H1 (cell line): ENCODE results near the gene NDRG2. TPM values are rescaled to one million over a fixed set of nuclear protein-coding genes. Genes with fewer than 3 reads are reported as not detected.

Experiments used
- CTCF ChIA-PET: fragments of 300-600 bp; sonication (Branson Sonifier 250); formaldehyde crosslinking; loops from one replicate; lab custom pipeline; 2021; ENCODE audit not compliant: partially characterized antibody; lab: Charles Lee
- POLR2A ChIA-PET: fragments of 300-600 bp; sonication (Branson Sonifier 250); formaldehyde crosslinking; loops from one replicate; lab custom pipeline; 2021; ENCODE audit warnings: inconsistent platforms; ENCODE audit not compliant: partially characterized antibody; lab: Charles Lee
- DNase-seq, 2 experiments: peaks; one replicate each; pipeline versions ENCODE4 v3.0.0 to v3.0.0-alpha.2; 2010 to 2022; ENCODE audit warnings: low spot score in 2 of 2, low read depth in 1 of 2, mixed read lengths in 1 of 2
- FAIRE-seq: peaks from 2 replicates; lab custom pipeline; 2011; peaks lifted over from hg19 to GRCh38; lab: Jason Lieb, UNC
- H2AFZ ChIP-seq: 2 replicates; pipeline ENCODE4 v1.8.1; 2012; ENCODE audit warnings: low read length, inconsistent platforms
- H2AK5ac ChIP-seq: 2 replicates; pipeline ENCODE4 v1.6.1; 2013; ENCODE audit warnings: low read depth, low read length
- H2BK120ac ChIP-seq: replicated peaks from 2 replicates; pipeline ENCODE3; 2013; ENCODE audit warnings: low read depth, low read length, inconsistent platforms
- H2BK12ac ChIP-seq: 2 replicates; pipeline ENCODE4 v1.6.1; 2013; ENCODE audit warnings: low read depth, low read length
- H2BK15ac ChIP-seq: 2 replicates; pipeline ENCODE4 v1.6.1; 2013; ENCODE audit warnings: low read length
- H2BK20ac ChIP-seq: 2 replicates; pipeline ENCODE4 v1.6.1; 2013; ENCODE audit warnings: low read length
- H2BK5ac ChIP-seq: 2 replicates; pipeline ENCODE4 v1.6.1; 2013; ENCODE audit warnings: low read depth, low read length
- H3K14ac ChIP-seq: 2 replicates; pipeline ENCODE4 v1.6.1; 2013; ENCODE audit warnings: inconsistent platforms; ENCODE audit not compliant: insufficient read length
- H3K18ac ChIP-seq: 2 replicates; pipeline ENCODE4 v1.6.1; 2013; ENCODE audit warnings: low read length; ENCODE audit errors: extremely low read depth
- H3K23ac ChIP-seq: 2 replicates; pipeline ENCODE4 v1.6.1; 2013; ENCODE audit warnings: inconsistent platforms; ENCODE audit not compliant: insufficient read length
- H3K23me2 ChIP-seq: 2 replicates; pipeline ENCODE4 v1.6.1; 2013; ENCODE audit warnings: low read depth, low read length
- H3K27ac ChIP-seq: 2 replicates; pipeline ENCODE4 v1.6.1; 2011; ENCODE audit warnings: low read depth, low read length, inconsistent platforms
- H3K27me3 ChIP-seq, 4 experiments: replicated peaks in 1 of 4; 1 replicate in 1 of 4; 2 replicates in 3 of 4; pipeline versions ENCODE4 v1.6.1 to v1.8.1; 2011 to 2013; ENCODE audit warnings: low read length in 3 of 4, mild to moderate bottlenecking in 3 of 4, inconsistent platforms in 2 of 4, mixed read lengths in 2 of 4, moderate library complexity in 1 of 4; ENCODE audit not compliant: control insufficient read depth in 3 of 4, insufficient read depth in 3 of 4; ENCODE audit errors: extremely low read depth in 1 of 4
- H3K36me3 ChIP-seq, 4 experiments: 2 replicates each; pipeline versions ENCODE4 v1.6.1 to v1.8.1; 2011 to 2013; ENCODE audit warnings: mild to moderate bottlenecking in 4 of 4, low read length in 3 of 4, moderate library complexity in 2 of 4, control low read depth in 1 of 4, inconsistent platforms in 1 of 4; ENCODE audit not compliant: insufficient read depth in 4 of 4, control insufficient read depth in 2 of 4
- H3K4ac ChIP-seq: replicated peaks from 2 replicates; pipeline ENCODE3; 2013; ENCODE audit warnings: low read length, low read depth, mixed read lengths, inconsistent platforms; ENCODE audit not compliant: insufficient read length
- H3K4me1 ChIP-seq, 4 experiments: replicated peaks in 1 of 4; 1 replicate in 1 of 4; 2 replicates in 3 of 4; pipeline versions ENCODE4 v1.6.1 to v1.8.1; 2011 to 2013; ENCODE audit warnings: low read length in 3 of 4, inconsistent platforms in 2 of 4, mixed read lengths in 1 of 4; ENCODE audit not compliant: insufficient read depth in 4 of 4, control insufficient read depth in 3 of 4
- H3K4me2 ChIP-seq, 2 experiments: 2 replicates each; pipeline versions ENCODE4 v1.6.1 to v1.8.1; 2011 to 2013; ENCODE audit warnings: low read depth in 2 of 2, low read length in 2 of 2, control low read depth in 1 of 2, inconsistent platforms in 1 of 2, mild to moderate bottlenecking in 1 of 2; ENCODE audit not compliant: insufficient read depth in 1 of 2
- H3K4me3 ChIP-seq, 4 experiments: fragments of 200-600, 300-600 bp in 1 of 4; sonication (generic), shearing (Covaris generic), sonication (Bioruptor Twin) in 1 of 4; 2 replicates each; pipeline versions ENCODE4 v1.5.1 to v1.8.1; 2011 to 2016; ENCODE audit warnings: low read length in 4 of 4, low read depth in 3 of 4, control low read depth in 2 of 4, inconsistent platforms in 2 of 4, mild to moderate bottlenecking in 2 of 4, mixed read lengths in 1 of 4, moderate library complexity in 1 of 4; ENCODE audit not compliant: insufficient read depth in 2 of 4; ENCODE audit errors: extremely low read depth in 1 of 4
- H3K56ac ChIP-seq: replicated peaks from 2 replicates; pipeline ENCODE3; 2013; ENCODE audit warnings: low read depth, mild to moderate bottlenecking, mixed read lengths, low read length, inconsistent platforms; ENCODE audit not compliant: insufficient read length
- H3K79me1 ChIP-seq: 2 replicates; pipeline ENCODE4 v1.6.1; 2013; ENCODE audit warnings: low read depth, low read length, control low read depth
- H3K79me2 ChIP-seq, 2 experiments: 2 replicates each; pipeline versions ENCODE4 v1.6.1 to v1.8.1; 2012 to 2013; ENCODE audit warnings: low read length in 2 of 2, mild to moderate bottlenecking in 2 of 2, inconsistent platforms in 1 of 2; ENCODE audit not compliant: insufficient read depth in 2 of 2, control insufficient read depth in 1 of 2
- H3K9ac ChIP-seq, 4 experiments: replicated peaks in 1 of 4; 1 replicate in 1 of 4; 2 replicates in 3 of 4; pipeline versions ENCODE4 v1.6.1 to v1.8.1; 2011 to 2013; ENCODE audit warnings: low read depth in 3 of 4, low read length in 3 of 4, control low read depth in 2 of 4, mild to moderate bottlenecking in 2 of 4, moderate library complexity in 2 of 4, inconsistent platforms in 1 of 4; ENCODE audit errors: extremely low read depth in 1 of 4
- H3K9me3 ChIP-seq, 2 experiments: 2 replicates each; pipeline versions ENCODE4 v1.6.1 to v1.8.1; 2012 to 2013; ENCODE audit warnings: mild to moderate bottlenecking in 2 of 2, moderate library complexity in 2 of 2, control low read depth in 1 of 2, inconsistent platforms in 1 of 2, low read depth in 1 of 2, low read length in 1 of 2, mixed read lengths in 1 of 2; ENCODE audit not compliant: insufficient read depth in 2 of 2
- H4K20me1 ChIP-seq, 2 experiments: replicated peaks in 1 of 2; 2 replicates each; pipeline versions ENCODE3 to v1.8.1; 2011 to 2013; ENCODE audit warnings: inconsistent platforms in 2 of 2, low read length in 2 of 2, mild to moderate bottlenecking in 1 of 2; ENCODE audit not compliant: insufficient read depth in 2 of 2, control insufficient read depth in 1 of 2
- H4K5ac ChIP-seq: 2 replicates; pipeline ENCODE4 v1.6.1; 2013; ENCODE audit warnings: low read length, low read depth, mixed read lengths, inconsistent platforms; ENCODE audit not compliant: insufficient read length
- H4K8ac ChIP-seq: 2 replicates; pipeline ENCODE4 v1.8.0; 2013; ENCODE audit warnings: mild to moderate bottlenecking, moderate library complexity, low read length, inconsistent platforms; ENCODE audit not compliant: insufficient read depth; ENCODE audit errors: extremely low read depth
- H4K91ac ChIP-seq: replicated peaks from 2 replicates; pipeline ENCODE3; 2013; ENCODE audit warnings: low read length, mixed read lengths, inconsistent platforms; ENCODE audit not compliant: insufficient read length
- ASH2L ChIP-seq: fragments of 200-600, 300-600 bp; sonication (generic); IDR thresholded peaks from one replicate; pipeline ENCODE4 v1.7.1; 2017; ENCODE audit warnings: low read length
- JUND ChIP-seq: IDR thresholded peaks from 2 replicates; pipeline ENCODE4 v1.6.1; 2011; ENCODE audit warnings: mild to moderate bottlenecking, improper control_type of control experiment, low read length
- KDM4A ChIP-seq: IDR thresholded peaks from one replicate; pipeline ENCODE4 v1.7.1; 2012; ENCODE audit warnings: low read depth, mild to moderate bottlenecking, moderate library complexity, low read length, inconsistent platforms; ENCODE audit not compliant: severe bottlenecking
- NANOG ChIP-seq: IDR thresholded peaks from 2 replicates; pipeline ENCODE4 v1.6.1; 2011; ENCODE audit warnings: low read length, low read depth, mild to moderate bottlenecking, inconsistent platforms; ENCODE audit not compliant: insufficient read depth, poor library complexity, severe bottlenecking
- POLR2AphosphoS5 ChIP-seq: IDR thresholded peaks from 2 replicates; pipeline ENCODE4 v1.6.1; 2011; ENCODE audit warnings: low read depth, low read length
- RBBP5 ChIP-seq: IDR thresholded peaks from 2 replicates; pipeline ENCODE4 v1.7.1; 2012; ENCODE audit warnings: low read depth, mild to moderate bottlenecking, inconsistent platforms, low read length, moderate library complexity, borderline replicate concordance
- RFX5 ChIP-seq: IDR thresholded peaks from 2 replicates; pipeline ENCODE4 v1.6.1; 2011; ENCODE audit warnings: low read depth, low read length, improper control_type of control experiment, borderline replicate concordance
- SIX5 ChIP-seq: IDR thresholded peaks from 2 replicates; pipeline ENCODE4 v1.6.1; 2011; ENCODE audit warnings: mild to moderate bottlenecking, low read depth, low read length
- SUZ12 ChIP-seq: fragments of 200-600 bp; sonication (generic); IDR thresholded peaks from 2 replicates; pipeline ENCODE4 v1.6.1; 2012; ENCODE audit warnings: mild to moderate bottlenecking, inconsistent platforms, low read length, moderate library complexity, mixed read lengths
- TAF1 ChIP-seq: IDR thresholded peaks from 2 replicates; pipeline ENCODE4 v1.6.1; 2011; ENCODE audit warnings: mild to moderate bottlenecking, low read depth, low read length
- TBP ChIP-seq: IDR thresholded peaks from 2 replicates; pipeline ENCODE4 v1.6.1; 2011; ENCODE audit warnings: low read depth, low read length, improper control_type of control experiment
- YY1 ChIP-seq: IDR thresholded peaks from 2 replicates; pipeline ENCODE4 v1.6.1; 2011; ENCODE audit warnings: low read depth, mild to moderate bottlenecking, low read length
- WGBS, 2 experiments: shearing (Covaris generic) in 1 of 2; methylation state at CpG; one replicate each; pipeline versions ENCODE4 v1.1.6 to v1.1.7; 2013 to 2015; ENCODE audit warnings: low lambda C conversion rate in 2 of 2, mixed read lengths in 2 of 2, inconsistent platforms in 1 of 2, low coverage in 1 of 2, missing lambda C conversion rate in 1 of 2; ENCODE audit not compliant: insufficient replicate concordance in 2 of 2, insufficient coverage in 1 of 2, insufficient read length in 1 of 2; ENCODE audit errors: extremely low coverage in 1 of 2, missing lambda C conversion rate in 1 of 2; 5-methylcytosine and 5-hydroxymethylcytosine counted together
- polyA plus RNA-seq, 7 experiments: library from polyadenylated mRNA; depleted of rRNA in 3 of 7; stranded (reverse) in 5 of 7; unstranded in 2 of 7; fragments of >200 nt in 5 of 7; fragments of 200-250 nt in 2 of 7; gene quantifications; 1 replicate in 5 of 7; 2 replicates in 1 of 7; 4 replicates in 1 of 7; pipeline versions ENCODE4 v1.2.1 to v1.2.3, GENCODE V29; 2011 to 2013; ENCODE audit warnings: missing spikeins in 2 of 7, mixed read lengths in 2 of 7
- total RNA-seq: library from RNA; stranded (reverse); fragmentation: NEBNext Ultra II Directional; extraction: Animal tissue kit (Norgen Biotek cat#: 25700); gene quantifications from 2 replicates; pipeline ENCODE4 v1.2.1, GENCODE V29; 2021

The NDRG2 gene
- total and polyA plus RNA-seq, 2 of the 8 experiments (the other 6 are each of a cell fraction or from before 2014, with no cell fraction given): 29.9 to 48.6 TPM

- H4K8ac ChIP-seq: peak overlapping the region; percentile 81
- peak overlapping the region; percentile 52 to 98 (median 82) for H3K4me3 ChIP-seq
- peak overlapping the region; percentile 74 for H3K4ac ChIP-seq
- no peak overlapping the region; the same call in 1 of the 2 replicates for H2AK5ac ChIP-seq
- H3K4me1 ChIP-seq: peaks cover 3 to 14% (median 8%) of the 10 kb centered on the region in 4 experiments
- CTCF ChIA-PET: interaction anchor here (0.6 to 6.6 kb wide), 30 partner anchors 8 to 785 kb away, joined by 3 to 110 read pairs (median 6); partner anchors contain the start of genes NDRG2 and TMEM253
- peak in 1 of 2 experiments; percentile 86 for DNase-seq
- H3K36me3 ChIP-seq: peaks cover 14 to 20% (median 18%) of the 10 kb centered on the region in 4 experiments; a peak in 7 of 8 replicates
- H4K91ac ChIP-seq: peak overlapping the region; percentile 93
- POLR2A ChIA-PET: interaction anchor here (0.7 to 12.4 kb wide), 25 partner anchors 8 to 197 kb away, joined by 3 to 245 read pairs (median 4); partner anchors contain the start of genes NDRG2, TMEM253 and ZNF219
- H3K23ac ChIP-seq: no peak overlapping the region
- H2BK15ac ChIP-seq: no peak overlapping the region
- 0% methylated on average over 20 of the region's 23 CpGs; no CpG with 5 or more reads in 1 of the 2 experiments for WGBS, 2 experiments
- H3K4me2 ChIP-seq: peak overlapping the region; percentile 94 to 96
- H3K27me3 ChIP-seq: peaks cover 0 to 4% (median 0%) of the 10 kb centered on the region in 4 experiments; a peak in 3 of 7 replicates
- peak overlapping the region; percentile 67 for H4K5ac ChIP-seq
- peak overlapping the region; percentile 74 for H3K27ac ChIP-seq
- FAIRE-seq: no peak
- H3K9me3 ChIP-seq: no peaks in the 10 kb centered on the region
- H2BK120ac ChIP-seq: peak overlapping the region; percentile 91
- H3K9ac ChIP-seq: peak overlapping the region; percentile 13 to 68 (median 59); a peak in 6 of 7 replicates
- no peaks in the 10 kb centered on the region; the same call in 1 of the 2 replicates for H3K79me1 ChIP-seq
- H2BK5ac ChIP-seq: peak overlapping the region; percentile 95; the same call in 1 of the 2 replicates
- peak overlapping the region; percentile 84 for H3K56ac ChIP-seq
- H3K23me2 ChIP-seq: peaks cover 25% of the 10 kb centered on the region; the same call in 1 of the 2 replicates
- peak overlapping the region; percentile 97 for H3K18ac ChIP-seq
- no peak overlapping the region for H3K14ac ChIP-seq
- peaks cover 2 to 3% of the 10 kb centered on the region in 2 experiments for H4K20me1 ChIP-seq
- no peak overlapping the region for H2AFZ ChIP-seq
- H3K79me2 ChIP-seq: peaks cover 0 to 13% of the 10 kb centered on the region in 2 experiments; a peak in 2 of 4 replicates
- 0 out of 2 replicates have a peak overlapping the region, but pooled peaks have one; percentile 48 for H2BK20ac ChIP-seq
- peak overlapping the region; percentile 92; the same call in 1 of the 2 replicates for H2BK12ac ChIP-seq
- TF ChIP-seq TAF1: no peak
- no peak for TF ChIP-seq RBBP5
- TF ChIP-seq RFX5: no peak
- TF ChIP-seq POLR2AphosphoS5: no peak; the same call in 1 of the 2 replicates
- TF ChIP-seq SIX5: no peak
- no peak for TF ChIP-seq JUND
- TF ChIP-seq KDM4A: peak; percentile 46
- TF ChIP-seq ASH2L: peak; percentile 74
- TF ChIP-seq NANOG: no peak
- TF ChIP-seq TBP: peak; percentile 30; the same call in 1 of the 2 replicates
- no peak for TF ChIP-seq SUZ12
- TF ChIP-seq YY1: peak; percentile 42; the same call in 1 of the 2 replicates
Measured at GRCh38 chr14:21070610-21071224, 45.9 kb upstream of the NDRG2 start.
